ENCODE results near the gene IZUMO1R. TPM values are rescaled to one million over a fixed set of nuclear protein-coding genes. Genes with fewer than 3 reads are reported as not detected.

IZUMO1R gene
- total RNA-seq, 1 experiment from 2014 or later: not detected

- POLR2A ChIA-PET (ENCODE audit: unreplicated experiment): no interaction called here
- Histone ChIP-seq H3K9me3 (ENCODE audit: insufficient read depth, low read depth) (no peaks in the 10 kb centered on the region), H3K4me3 (no peak overlapping the region), H3K79me2 (ENCODE audit: low read depth) (no peaks in the 10 kb centered on the region), H2AFZ (no peak overlapping the region), H3K4me1 (replicated peaks; ENCODE audit: insufficient read depth) (no peaks in the 10 kb centered on the region), H3K27ac (no peak overlapping the region), H3K36me3 (ENCODE audit: low read depth) (no peaks in the 10 kb centered on the region), H3K4me2 (no peak overlapping the region), H4K20me1 (ENCODE audit: insufficient read depth) (no peaks in the 10 kb centered on the region), H3K27me3 (ENCODE audit: insufficient read depth, low read depth) (peaks cover 9% of the 10 kb centered on the region; the same call in 1 of the 2 replicates), H3K9me2 (ENCODE audit: insufficient read depth) (no peaks in the 10 kb centered on the region), H3F3A (ENCODE audit: insufficient read depth, low read depth) (no peaks in the 10 kb centered on the region)
- no peak for DNase-seq
- CTCF ChIA-PET: no interaction called here
- intact Hi-C loops (cut with micrococcal nuclease; ENCODE audit: unreplicated experiment): no loop called here
- no peak for TF ChIP-seq CTCF (conservative IDR thresholded peaks at IDR 0.05)
- no peak for TF ChIP-seq EZH2 (IDR thresholded peaks at IDR 0.05; ENCODE audit: low read depth)
- BruUV-seq (replicated peaks): no TSS peak
Measured at GRCh38 chr11:94307101-94307791, 2.9 kb downstream of the IZUMO1R start.

- no peak for DNase-seq
- H2AFZ ChIP-seq: no peak overlapping the region
- H3K36me3 ChIP-seq (ENCODE audit: low read depth): no peaks in the 10 kb centered on the region
- no peak overlapping the region for H3K27ac ChIP-seq
- H3F3A ChIP-seq (ENCODE audit: insufficient read depth, low read depth): no peaks in the 10 kb centered on the region
- TF ChIP-seq CTCF (conservative IDR thresholded peaks at IDR 0.05) (no peak), EZH2 (IDR thresholded peaks at IDR 0.05; ENCODE audit: low read depth) (no peak)
- BruUV-seq (replicated peaks): no TSS peak
- intact Hi-C loops (cut with micrococcal nuclease; ENCODE audit: unreplicated experiment): no loop called here
- no peaks in the 10 kb centered on the region for H3K4me1 ChIP-seq (replicated peaks; ENCODE audit: insufficient read depth)
- ChIA-PET POLR2A (ENCODE audit: unreplicated experiment) (no interaction called here), CTCF (no interaction called here)
- no peaks in the 10 kb centered on the region for H3K79me2 ChIP-seq (ENCODE audit: low read depth)
- no peaks in the 10 kb centered on the region for H3K9me2 ChIP-seq (ENCODE audit: insufficient read depth)
- no peak overlapping the region for H3K4me2 ChIP-seq
- H3K9me3 ChIP-seq (ENCODE audit: insufficient read depth, low read depth): no peaks in the 10 kb centered on the region
- no peak overlapping the region for H3K4me3 ChIP-seq
- H3K27me3 ChIP-seq (ENCODE audit: insufficient read depth, low read depth): peaks cover 16% of the 10 kb centered on the region
- no peaks in the 10 kb centered on the region for H4K20me1 ChIP-seq (ENCODE audit: insufficient read depth)
Measured at GRCh38 chr11:94308024-94308423, 3.6 kb downstream of the IZUMO1R start.

- H3K79me2 ChIP-seq (ENCODE audit: low read depth): no peaks in the 10 kb centered on the region
- no peak overlapping the region for H2AFZ ChIP-seq
- no TSS peak for BruUV-seq (replicated peaks)
- H3F3A ChIP-seq (ENCODE audit: insufficient read depth, low read depth): no peaks in the 10 kb centered on the region
- no peak overlapping the region for H3K4me2 ChIP-seq
- POLR2A ChIA-PET (ENCODE audit: unreplicated experiment): no interaction called here
- TF ChIP-seq CTCF (conservative IDR thresholded peaks at IDR 0.05) (no peak), EZH2 (IDR thresholded peaks at IDR 0.05; ENCODE audit: low read depth) (no peak)
- H4K20me1 ChIP-seq (ENCODE audit: insufficient read depth): no peaks in the 10 kb centered on the region
- no peaks in the 10 kb centered on the region for H3K36me3 ChIP-seq (ENCODE audit: low read depth)
- DNase-seq: no peak
- H3K4me1 ChIP-seq (replicated peaks; ENCODE audit: insufficient read depth): no peaks in the 10 kb centered on the region
- CTCF ChIA-PET: no interaction called here
- peaks cover 29% of the 10 kb centered on the region for H3K27me3 ChIP-seq (ENCODE audit: insufficient read depth, low read depth)
- no peak overlapping the region for H3K27ac ChIP-seq
- intact Hi-C loops (cut with micrococcal nuclease; ENCODE audit: unreplicated experiment): no loop called here
- H3K9me3 ChIP-seq (ENCODE audit: insufficient read depth, low read depth): no peaks in the 10 kb centered on the region
- H3K9me2 ChIP-seq (ENCODE audit: insufficient read depth): no peaks in the 10 kb centered on the region
- no peak overlapping the region for H3K4me3 ChIP-seq
Measured at GRCh38 chr11:94309757-94310156, 5.4 kb downstream of the IZUMO1R start.
